Calu3 (cell line): ENCODE data around the gene FGF16. TPM values are rescaled to one million over a fixed set of nuclear protein-coding genes. Genes with fewer than 3 reads are reported as not detected.
A peak's percentile ranks its signal among the peaks of the same experiment; 100 is the strongest.

ENCODE experiments used
- BruUV-seq: library from RNA; stranded (reverse); fragments of 400-500 nt; replicated peaks from 2 replicates; lab custom pipeline; 2021; lab: Mats Ljungman, UMichigan
- CTCF ChIA-PET: fragments of 300-600 bp; sonication (Branson Sonifier 250); formaldehyde crosslinking; loops from one replicate; lab custom pipeline; 2022; ENCODE audit warnings: antibody characterized with exemption; lab: Charles Lee
- DNase-seq: peaks from one replicate; pipeline ENCODE4 v3.0.0; 2022
- H3K27ac Mint-ChIP-seq: one replicate; pipeline ENCODE4 v1.8.0; 2022; ENCODE audit warnings: mixed read lengths; ENCODE audit not compliant: unreplicated experiment
- H3K27me3 Mint-ChIP-seq: one replicate; pipeline ENCODE4 v1.8.0; 2022; ENCODE audit warnings: mixed read lengths; ENCODE audit not compliant: unreplicated experiment
- H3K36me3 Mint-ChIP-seq: one replicate; pipeline ENCODE4 v1.8.0; 2022; ENCODE audit warnings: mild to moderate bottlenecking, moderate library complexity, mixed read lengths; ENCODE audit not compliant: insufficient read depth, unreplicated experiment
- H3K4me1 Mint-ChIP-seq: one replicate; pipeline ENCODE4 v1.8.0; 2022; ENCODE audit warnings: mild to moderate bottlenecking, low read depth, mixed read lengths; ENCODE audit not compliant: unreplicated experiment
- H3K4me3 Mint-ChIP-seq: one replicate; pipeline ENCODE4 v1.8.0; 2022; ENCODE audit warnings: mild to moderate bottlenecking, low read depth, moderate library complexity, mixed read lengths; ENCODE audit not compliant: unreplicated experiment
- H3K9me3 Mint-ChIP-seq: one replicate; pipeline ENCODE4 v1.8.0; 2022; ENCODE audit warnings: low read depth, mixed read lengths; ENCODE audit not compliant: unreplicated experiment
- CTCF ChIP-seq: fragments of 200-600 bp; IDR thresholded peaks from one replicate; pipeline ENCODE4 v1.8.0; 2022; ENCODE audit warnings: antibody characterized with exemption; ENCODE audit not compliant: unreplicated experiment
- intact Hi-C: fragments of 100-400 bp; cut with micrococcal nuclease; formaldehyde crosslinking; loops from one replicate; pipeline ENCODE4 v1.10.0; 2022; ENCODE audit not compliant: unreplicated experiment
- total RNA-seq: library from RNA; stranded (reverse); gene quantifications from 2 replicates; pipeline ENCODE4 v1.2.3, GENCODE V29; 2022

The FGF16 gene
- total RNA-seq, 1 experiment from 2014 or later: not detected

GRCh38 chrX:77444075-77444474 is 3.1 kb upstream of the FGF16 start:
- TF ChIP-seq CTCF: no peak
- Mint-ChIP-seq H3K4me3 (no peak overlapping the region), H3K27ac (peak overlapping the region; percentile 27), H3K27me3 (no peaks in the 10 kb centered on the region), H3K9me3 (no peaks in the 10 kb centered on the region), H3K4me1 (peaks cover 23% of the 10 kb centered on the region), H3K36me3 (peaks cover 9% of the 10 kb centered on the region)
- intact Hi-C loops: no loop called here
- no TSS peak for BruUV-seq
- CTCF ChIA-PET: no interaction called here
- no peak for DNase-seq

- intact Hi-C loops: no loop called here
- peaks cover 9% of the 10 kb centered on the region for H3K36me3 Mint-ChIP-seq
- H3K9me3 Mint-ChIP-seq: no peaks in the 10 kb centered on the region
- peaks cover 23% of the 10 kb centered on the region for H3K4me1 Mint-ChIP-seq
- TF ChIP-seq CTCF: no peak
- H3K27me3 Mint-ChIP-seq: no peaks in the 10 kb centered on the region
- peak overlapping the region; percentile 27 for H3K27ac Mint-ChIP-seq
- no TSS peak for BruUV-seq
- no peak overlapping the region for H3K4me3 Mint-ChIP-seq
- CTCF ChIA-PET: no interaction called here
- no peak for DNase-seq
Observed at GRCh38 chrX:77444545-77444944, 2.6 kb upstream of the FGF16 start.

- Mint-ChIP-seq H3K4me3 (no peak overlapping the region), H3K36me3 (peaks cover 9% of the 10 kb centered on the region), H3K27me3 (no peaks in the 10 kb centered on the region), H3K4me1 (peaks cover 29% of the 10 kb centered on the region), H3K9me3 (no peaks in the 10 kb centered on the region), H3K27ac (no peak overlapping the region)
- BruUV-seq: no TSS peak
- DNase-seq: no peak
- CTCF ChIA-PET: no interaction called here
- no peak for TF ChIP-seq CTCF
- intact Hi-C loops: no loop called here
Observed at GRCh38 chrX:77446029-77446585, 1.1 kb upstream of the FGF16 start.

- H3K4me1 Mint-ChIP-seq: peaks cover 14% of the 10 kb centered on the region
- peaks cover 4% of the 10 kb centered on the region for H3K36me3 Mint-ChIP-seq
- no peak for TF ChIP-seq CTCF
- no TSS peak for BruUV-seq
- CTCF ChIA-PET: no interaction called here
- no peaks in the 10 kb centered on the region for H3K27me3 Mint-ChIP-seq
- H3K9me3 Mint-ChIP-seq: no peaks in the 10 kb centered on the region
- H3K4me3 Mint-ChIP-seq: no peak overlapping the region
- intact Hi-C loops: no loop called here
- no peak for DNase-seq
- H3K27ac Mint-ChIP-seq: no peak overlapping the region
Observed at GRCh38 chrX:77447653-77448569, 722 bp downstream of the FGF16 start.
